Measurements from ENCODE around the gene SUPT3H.
"Not testable (repeated sequence)": the region's sequence is repeated elsewhere in the genome, so short reads cannot be mapped to it uniquely, and the experiment has no call there.

The SUPT3H gene

GRCh38 chr6:45255434-45255833 is 122.3 kb downstream of the SUPT3H start:
- DNase-seq (ENCODE audit: low spot score), result no peak

- no peak for DNase-seq (ENCODE audit: low spot score)
These were observed 123.5 kb downstream of the SUPT3H start for GRCh38 chr6:45254253-45254652.

GRCh38 chr6:45253453-45253852 is 124.3 kb downstream of the SUPT3H start:
- DNase-seq (ENCODE audit: low spot score), result no peak

GRCh38 chr6:45231660-45232059 is 146.1 kb downstream of the SUPT3H start:
- DNase-seq (ENCODE audit: low spot score), result no peak

- DNase-seq (ENCODE audit: low spot score), result no peak
These were observed 148.3 kb downstream of the SUPT3H start for GRCh38 chr6:45229416-45229815.

GRCh38 chr6:45226081-45226480 is 151.7 kb downstream of the SUPT3H start:
- DNase-seq (ENCODE audit: low spot score), result no peak

- no peak for DNase-seq (ENCODE audit: low spot score)
These were observed 155.4 kb downstream of the SUPT3H start for GRCh38 chr6:45222380-45222779.

- no peak for DNase-seq (ENCODE audit: low spot score)
These were observed 162.0 kb downstream of the SUPT3H start for GRCh38 chr6:45215759-45216158.

- DNase-seq (ENCODE audit: low spot score), result no peak
These were observed 164.8 kb downstream of the SUPT3H start for GRCh38 chr6:45212976-45213375.

GRCh38 chr6:45209762-45210161 is 168.0 kb downstream of the SUPT3H start:
- no peak for DNase-seq (ENCODE audit: low spot score)

- no peak for DNase-seq (ENCODE audit: low spot score)
These were observed 170.8 kb downstream of the SUPT3H start for GRCh38 chr6:45206793-45207492.

GRCh38 chr6:45201484-45201883 is 176.2 kb downstream of the SUPT3H start:
- DNase-seq (ENCODE audit: low spot score), result no peak

- DNase-seq (ENCODE audit: low spot score), result no peak
These were observed 177.2 kb downstream of the SUPT3H start for GRCh38 chr6:45200510-45200909.

- DNase-seq (ENCODE audit: low spot score), result no peak
These were observed 178.2 kb downstream of the SUPT3H start for GRCh38 chr6:45199554-45199953.

GRCh38 chr6:45196121-45196520 is 181.6 kb downstream of the SUPT3H start:
- DNase-seq (ENCODE audit: low spot score), result no peak

GRCh38 chr6:45195137-45195536 is 182.6 kb downstream of the SUPT3H start:
- DNase-seq (ENCODE audit: low spot score), result no peak

GRCh38 chr6:45192556-45192955 is 185.2 kb downstream of the SUPT3H start:
- DNase-seq (ENCODE audit: low spot score), result no peak

- no peak for DNase-seq (ENCODE audit: low spot score)
These were observed 186.3 kb downstream of the SUPT3H start for GRCh38 chr6:45191414-45191813.

- DNase-seq (ENCODE audit: low spot score), result no peak
These were observed 189.9 kb downstream of the SUPT3H start for GRCh38 chr6:45187836-45188235.

GRCh38 chr6:45185403-45186251 is 192.1 kb downstream of the SUPT3H start:
- DNase-seq (ENCODE audit: low spot score), result no peak

- DNase-seq (ENCODE audit: low spot score), result no peak
These were observed 192.8 kb downstream of the SUPT3H start for GRCh38 chr6:45184937-45185336.

GRCh38 chr6:45184040-45184439 is 193.7 kb downstream of the SUPT3H start:
- DNase-seq (ENCODE audit: low spot score), result no peak

GRCh38 chr6:45176373-45176772 is 201.4 kb downstream of the SUPT3H start:
- DNase-seq (ENCODE audit: low spot score), result not testable (repeated sequence)

Data from AG08396 (cell line).